Naive thymus-derived CD8-positive, alpha-beta T cell (primary cell): ENCODE measurements around the gene OTUD3. TPM values are rescaled to one million over a fixed set of nuclear protein-coding genes. Genes with fewer than 3 reads are reported as not detected.

Source experiments
- ATAC-seq, 2 donors: fragments of 150-1000 bp; cut with Tn5 transposase in 1 of 2; sonication (Bioruptor Pico), chemical (Tn5 transposase) in 1 of 2; 1 replicate in 1 of 2; 2 replicates in 1 of 2; pipeline ENCODE4 v1.10.0; 2021; ENCODE audit warnings: mild to moderate bottlenecking in 2 of 2, moderate library complexity in 2 of 2
- POLR2A ChIA-PET: fragments of 350-600 bp; sonication (Branson Sonifier 250); formaldehyde crosslinking; loops from one replicate; lab custom pipeline; 2021; ENCODE audit warnings: antibody characterized with exemption; lab: Charles Lee
- DNase-seq, 10 donors: peaks; one replicate each; pipeline versions ENCODE4 v3.0.0 to v3.0.0-alpha.2; 2020 to 2022
- H3K27ac Mint-ChIP-seq, 10 donors: one replicate each; pipeline ENCODE4 v1.8.0; 2020 to 2022; ENCODE audit warnings: mild to moderate bottlenecking in 10 of 10, mixed read lengths in 10 of 10, moderate library complexity in 4 of 10, inconsistent platforms in 1 of 10
- H3K27me3 Mint-ChIP-seq, 5 donors: one replicate each; pipeline ENCODE4 v1.8.0; 2021 to 2022; ENCODE audit warnings: mixed read lengths in 5 of 5
- H3K36me3 Mint-ChIP-seq, 3 donors: one replicate each; pipeline ENCODE4 v1.8.0; 2020 to 2022; ENCODE audit warnings: mixed read lengths in 3 of 3, mild to moderate bottlenecking in 2 of 3, inconsistent platforms in 1 of 3
- H3K4me1 Mint-ChIP-seq, 4 donors: one replicate each; pipeline ENCODE4 v1.8.0; 2021 to 2022; ENCODE audit warnings: mixed read lengths in 4 of 4
- H3K4me3 Mint-ChIP-seq, 10 donors: one replicate each; pipeline ENCODE4 v1.8.0; 2020 to 2022; ENCODE audit warnings: mild to moderate bottlenecking in 10 of 10, mixed read lengths in 10 of 10, moderate library complexity in 6 of 10, inconsistent platforms in 1 of 10
- H3K9me3 Mint-ChIP-seq, 9 donors: one replicate each; pipeline ENCODE4 v1.8.0; 2020 to 2022; ENCODE audit warnings: mixed read lengths in 9 of 9, mild to moderate bottlenecking in 3 of 9, inconsistent platforms in 1 of 9, moderate library complexity in 1 of 9
- polyA plus RNA-seq, 3 donors: library from polyadenylated mRNA; unstranded; fragments of 300-500 nt; fragmentation: Illumina TruSeq; gene quantifications; one replicate each; pipeline ENCODE4 v1.2.3, GENCODE V29; 2021
- total RNA-seq, 8 experiments: library from RNA in 2 of 8; stranded (reverse) in 2 of 8; gene quantifications; one replicate each; pipeline ENCODE4 v1.2.3 and lab custom pipeline; 2021 to 2026

Gene OTUD3
- total and polyA plus RNA-seq, 5 experiments from 2014 or later = 0.95 to 16.7 (median 2.4) TPM

- ATAC-seq = no peak
These were observed 63.7 kb downstream of the OTUD3 start for GRCh38 chr1:19945914-19946313.

GRCh38 chr1:19946331-19946751, 64.1 kb downstream of the OTUD3 start:
- POLR2A ChIA-PET = no interaction called here
- ATAC-seq = no peak
- H3K27me3 Mint-ChIP-seq = peaks cover 14 to 31% (median 25%) of the 10 kb centered on the region in 5 donors
- H3K4me1 Mint-ChIP-seq = no peaks in the 10 kb centered on the region
- H3K4me3 Mint-ChIP-seq = no peak overlapping the region
- no peak overlapping the region for H3K27ac Mint-ChIP-seq
- H3K9me3 Mint-ChIP-seq = peaks cover 0 to 2% (median 0%) of the 10 kb centered on the region in 9 donors
- H3K36me3 Mint-ChIP-seq = no peaks in the 10 kb centered on the region
- DNase-seq = no peak

More at GRCh38 chr1:19945914-19946313, 63.7 kb downstream of the OTUD3 start:
- H3K27ac Mint-ChIP-seq = no peak overlapping the region
- peaks cover 0 to 2% (median 0%) of the 10 kb centered on the region in 9 donors for H3K9me3 Mint-ChIP-seq
- peaks cover 14 to 31% (median 25%) of the 10 kb centered on the region in 5 donors for H3K27me3 Mint-ChIP-seq
- POLR2A ChIA-PET = no interaction called here
- no peak for DNase-seq
- H3K36me3 Mint-ChIP-seq = no peaks in the 10 kb centered on the region
- H3K4me1 Mint-ChIP-seq = no peaks in the 10 kb centered on the region
- H3K4me3 Mint-ChIP-seq = no peak overlapping the region

- no peaks in the 10 kb centered on the region for H3K4me1 Mint-ChIP-seq
- H3K27ac Mint-ChIP-seq = no peak overlapping the region
- H3K4me3 Mint-ChIP-seq = no peak overlapping the region
- DNase-seq = no peak
- POLR2A ChIA-PET = no interaction called here
- peaks cover 0 to 2% (median 0%) of the 10 kb centered on the region in 9 donors for H3K9me3 Mint-ChIP-seq
- ATAC-seq = no peak
- H3K36me3 Mint-ChIP-seq = no peaks in the 10 kb centered on the region
- peaks cover 14 to 34% (median 25%) of the 10 kb centered on the region in 5 donors for H3K27me3 Mint-ChIP-seq
These were observed 64.8 kb downstream of the OTUD3 start for GRCh38 chr1:19946971-19947370.

GRCh38 chr1:19949016-19949415, 66.8 kb downstream of the OTUD3 start:
- ATAC-seq (no peak), DNase-seq (no peak)
- POLR2A ChIA-PET = no interaction called here
- peaks cover 22 to 55% (median 36%) of the 10 kb centered on the region in 5 donors for H3K27me3 Mint-ChIP-seq
- no peaks in the 10 kb centered on the region for H3K4me1 Mint-ChIP-seq
- H3K36me3 Mint-ChIP-seq = no peaks in the 10 kb centered on the region
- no peak overlapping the region for H3K4me3 Mint-ChIP-seq
- H3K9me3 Mint-ChIP-seq = peaks cover 0 to 4% (median 0%) of the 10 kb centered on the region in 9 donors
- no peak overlapping the region for H3K27ac Mint-ChIP-seq

GRCh38 chr1:19954059-19954458, 71.9 kb downstream of the OTUD3 start:
- peaks cover 0 to 11% (median 0%) of the 10 kb centered on the region in 3 donors for H3K36me3 Mint-ChIP-seq
- peaks cover 0 to 11% (median 4%) of the 10 kb centered on the region in 9 donors for H3K9me3 Mint-ChIP-seq
- no peak overlapping the region for H3K4me3 Mint-ChIP-seq
- H3K27me3 Mint-ChIP-seq = peaks cover 24 to 69% (median 37%) of the 10 kb centered on the region in 5 donors
- H3K27ac Mint-ChIP-seq = no peak overlapping the region
- no peaks in the 10 kb centered on the region for H3K4me1 Mint-ChIP-seq
- ATAC-seq = no peak
- POLR2A ChIA-PET = no interaction called here
- DNase-seq = no peak

GRCh38 chr1:19955534-19956170, 73.5 kb downstream of the OTUD3 start:
- H3K27ac Mint-ChIP-seq = no peak overlapping the region
- no peaks in the 10 kb centered on the region for H3K4me1 Mint-ChIP-seq
- DNase-seq (no peak), ATAC-seq (no peak)
- peaks cover 23 to 62% (median 36%) of the 10 kb centered on the region in 5 donors for H3K27me3 Mint-ChIP-seq
- peaks cover 0 to 11% (median 4%) of the 10 kb centered on the region in 9 donors for H3K9me3 Mint-ChIP-seq
- POLR2A ChIA-PET = no interaction called here
- H3K4me3 Mint-ChIP-seq = no peak overlapping the region
- H3K36me3 Mint-ChIP-seq = peaks cover 0 to 11% (median 0%) of the 10 kb centered on the region in 3 donors

GRCh38 chr1:19957779-19958178, 75.6 kb downstream of the OTUD3 start:
- no peak for ATAC-seq
- peaks cover 28 to 60% (median 44%) of the 10 kb centered on the region in 5 donors for H3K27me3 Mint-ChIP-seq
- no peaks in the 10 kb centered on the region for H3K4me1 Mint-ChIP-seq
- POLR2A ChIA-PET = no interaction called here
- DNase-seq = no peak
- H3K4me3 Mint-ChIP-seq = no peak overlapping the region
- no peak overlapping the region for H3K27ac Mint-ChIP-seq
- H3K9me3 Mint-ChIP-seq = peaks cover 0 to 21% (median 5%) of the 10 kb centered on the region in 9 donors
- peaks cover 0 to 17% (median 2%) of the 10 kb centered on the region in 3 donors for H3K36me3 Mint-ChIP-seq

- Mint-ChIP-seq H3K4me1 (no peaks in the 10 kb centered on the region), H3K9me3 (peaks cover 0 to 24% (median 10%) of the 10 kb centered on the region in 9 donors), H3K36me3 (peaks cover 0 to 17% (median 2%) of the 10 kb centered on the region in 3 donors), H3K27me3 (peaks cover 20 to 66% (median 50%) of the 10 kb centered on the region in 5 donors), H3K27ac (no peak overlapping the region), H3K4me3 (no peak overlapping the region)
- POLR2A ChIA-PET = no interaction called here
- no peak for DNase-seq
- no peak for ATAC-seq
These were observed 78.4 kb downstream of the OTUD3 start for GRCh38 chr1:19960591-19960990.

Other genes with a start within 250 kb of the OTUD3 start
- gene NBL1, start 238.1 kb upstream of the OTUD3 start, total RNA-seq = 10 to 100 TPM; 17.6 to 19.3 TPM
- 10 to 100 TPM in 1 of 3 donors, 1 to 10 TPM in 2; 7.7 to 14.0 (median 8.6) TPM for gene NBL1, start 238.1 kb upstream of the OTUD3 start, polyA plus RNA-seq
- gene HTR6, start 217.5 kb upstream of the OTUD3 start, total RNA-seq = not detected
- gene HTR6, start 217.5 kb upstream of the OTUD3 start, polyA plus RNA-seq = under 1 TPM in 2 of 3 donors, not detected in 1; 0.20 to 0.38 TPM
- gene TMCO4, start 82.5 kb upstream of the OTUD3 start, total RNA-seq = 10 to 100 TPM; 16.4 to 17.5 TPM
- gene TMCO4, start 82.5 kb upstream of the OTUD3 start, polyA plus RNA-seq = 10 to 100 TPM in 2 of 3 donors, 1 to 10 TPM in 1; 7.7 to 15.3 (median 10.5) TPM
- not detected for gene RNF186, start 67.1 kb upstream of the OTUD3 start, total RNA-seq
- gene RNF186, start 67.1 kb upstream of the OTUD3 start, polyA plus RNA-seq = not detected
- gene PLA2G2E, start 41.2 kb downstream of the OTUD3 start, total RNA-seq = not detected
- not detected for gene PLA2G2E, start 41.2 kb downstream of the OTUD3 start, polyA plus RNA-seq
- gene PLA2G2A, start 97.2 kb downstream of the OTUD3 start, total RNA-seq = not detected
- gene PLA2G2A, start 97.2 kb downstream of the OTUD3 start, polyA plus RNA-seq = not detected
- gene PLA2G5, start 187.8 kb downstream of the OTUD3 start, total RNA-seq = not detected
- not detected for gene PLA2G5, start 187.8 kb downstream of the OTUD3 start, polyA plus RNA-seq
- gene PLA2G2D, start 237.1 kb downstream of the OTUD3 start, total RNA-seq = not detected
- gene PLA2G2D, start 237.1 kb downstream of the OTUD3 start, polyA plus RNA-seq = not detected